ENCODE data around the gene EID2. TPM values are rescaled to one million over a fixed set of nuclear protein-coding genes. Genes with fewer than 3 reads are reported as not detected.

Gene EID2
- total RNA-seq, 3 donors from 2014 or later: 7.0 to 14.7 (median 9.6) TPM

- intact Hi-C loops (cut with DNase I, micrococcal nuclease): no loop called here
- H3K36me3 ChIP-seq (ENCODE audit: low read depth): no peaks in the 10 kb centered on the region
- no peak overlapping the region for H3K4me3 ChIP-seq
- no peak for TF ChIP-seq CTCF (IDR thresholded peaks at IDR 0.05)
- no peaks in the 10 kb centered on the region for H3K9me3 ChIP-seq
- DNase-seq (no peak), ATAC-seq (no peak)
- H3K4me1 ChIP-seq (ENCODE audit: low read depth): peaks cover 17% of the 10 kb centered on the region
Measured at GRCh38 chr19:39497701-39497995, 42.3 kb downstream of the EID2 start.

GRCh38 chr19:39496063-39496462, 43.9 kb downstream of the EID2 start:
- intact Hi-C loops (cut with DNase I, micrococcal nuclease): no loop called here
- ATAC-seq (no peak), DNase-seq (no peak)
- peaks cover 17% of the 10 kb centered on the region for H3K4me1 ChIP-seq (ENCODE audit: low read depth)
- no peaks in the 10 kb centered on the region for H3K9me3 ChIP-seq
- no peak overlapping the region for H3K4me3 ChIP-seq
- H3K36me3 ChIP-seq (ENCODE audit: low read depth): no peaks in the 10 kb centered on the region
- no peak for TF ChIP-seq CTCF (IDR thresholded peaks at IDR 0.05)

DNA sequence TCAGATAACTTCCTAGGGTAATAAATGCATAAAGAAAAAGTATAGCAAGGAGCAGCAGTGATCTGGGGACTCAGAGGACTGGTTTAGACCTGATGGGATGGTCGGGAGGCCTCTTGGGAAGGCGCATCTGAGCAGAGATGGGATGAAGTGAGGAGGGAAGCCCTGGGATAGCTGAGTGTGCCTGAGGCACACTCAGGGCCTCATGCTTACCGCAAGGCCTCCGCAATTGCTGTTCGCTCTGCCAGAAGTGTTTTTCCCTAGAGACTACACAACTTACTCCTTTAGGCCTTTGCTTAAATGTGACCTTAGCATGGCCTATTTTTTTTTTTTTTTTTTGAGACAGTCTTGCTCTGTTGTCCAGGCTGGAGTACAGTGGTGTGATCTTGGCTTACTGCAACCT, 45.3 kb downstream of the EID2 start:
- Histone ChIP-seq H3K9me3 (no peaks in the 10 kb centered on the region), H3K36me3 (ENCODE audit: low read depth) (no peaks in the 10 kb centered on the region), H3K4me1 (ENCODE audit: low read depth) (peaks cover 17% of the 10 kb centered on the region), H3K4me3 (no peak overlapping the region)
- intact Hi-C loops (cut with DNase I, micrococcal nuclease): no loop called here
- no peak for TF ChIP-seq CTCF (IDR thresholded peaks at IDR 0.05)
- no peak for ATAC-seq
- DNase-seq: no peak

- Histone ChIP-seq H3K4me1 (ENCODE audit: low read depth) (peaks cover under 1% of the 10 kb centered on the region), H3K4me3 (no peak overlapping the region), H3K9me3 (no peaks in the 10 kb centered on the region), H3K36me3 (ENCODE audit: low read depth) (peaks cover 4% of the 10 kb centered on the region)
- no peak for TF ChIP-seq CTCF (IDR thresholded peaks at IDR 0.05)
- intact Hi-C loops (cut with DNase I, micrococcal nuclease): no loop called here
- ATAC-seq: no peak
- DNase-seq: no peak
Measured at GRCh38 chr19:39492788-39493187, 47.2 kb downstream of the EID2 start.

- Histone ChIP-seq H3K4me1 (ENCODE audit: low read depth) (no peaks in the 10 kb centered on the region), H3K4me3 (no peak overlapping the region), H3K36me3 (ENCODE audit: low read depth) (peaks cover 4% of the 10 kb centered on the region), H3K9me3 (no peaks in the 10 kb centered on the region)
- no peak for TF ChIP-seq CTCF (IDR thresholded peaks at IDR 0.05)
- intact Hi-C loops (cut with DNase I, micrococcal nuclease): no loop called here
- DNase-seq: no peak
- no peak for ATAC-seq
Measured at GRCh38 chr19:39492225-39492624, 47.7 kb downstream of the EID2 start.

- Histone ChIP-seq H3K9me3 (no peaks in the 10 kb centered on the region), H3K36me3 (ENCODE audit: low read depth) (peaks cover 4% of the 10 kb centered on the region), H3K4me3 (no peak overlapping the region), H3K4me1 (ENCODE audit: low read depth) (no peaks in the 10 kb centered on the region)
- intact Hi-C loops (cut with DNase I, micrococcal nuclease): no loop called here
- no peak for DNase-seq
- no peak for ATAC-seq
- TF ChIP-seq CTCF (IDR thresholded peaks at IDR 0.05): no peak
Measured at GRCh38 chr19:39489756-39490155, 50.2 kb downstream of the EID2 start.

All from mucosa of descending colon (tissue), 3 donors.